ENCODE data around the gene SPDEF.

SPDEF gene

GRCh38 chr6:34556031-34556471 lies at the start of gene SPDEF:
TSS of gene SPDEF (minus strand) at chr6:34556329. CDS start at chr6:34544455, 11,874 bp downstream.
- no peak for DNase-seq

DNA sequence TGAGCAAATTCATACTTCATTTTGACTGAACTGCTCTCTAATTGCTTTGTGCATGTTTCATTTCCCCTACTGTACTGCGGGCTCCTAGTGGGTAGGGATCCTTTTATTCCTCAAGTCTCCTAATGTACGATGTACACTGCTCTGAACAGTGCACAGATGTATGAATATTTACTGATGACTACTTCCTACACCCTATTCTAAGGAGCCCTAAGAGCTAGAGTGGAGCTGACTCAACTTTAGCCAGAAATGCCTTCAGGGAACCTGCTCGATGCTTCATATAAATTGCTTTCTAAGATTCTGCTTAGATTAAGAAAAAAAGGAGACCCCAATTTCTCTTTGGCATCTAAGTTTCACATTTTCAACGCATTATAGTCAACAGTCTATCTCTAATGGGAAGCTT lies 47.6 kb upstream of the SPDEF start:
- DNase-seq = no peak

DNA sequence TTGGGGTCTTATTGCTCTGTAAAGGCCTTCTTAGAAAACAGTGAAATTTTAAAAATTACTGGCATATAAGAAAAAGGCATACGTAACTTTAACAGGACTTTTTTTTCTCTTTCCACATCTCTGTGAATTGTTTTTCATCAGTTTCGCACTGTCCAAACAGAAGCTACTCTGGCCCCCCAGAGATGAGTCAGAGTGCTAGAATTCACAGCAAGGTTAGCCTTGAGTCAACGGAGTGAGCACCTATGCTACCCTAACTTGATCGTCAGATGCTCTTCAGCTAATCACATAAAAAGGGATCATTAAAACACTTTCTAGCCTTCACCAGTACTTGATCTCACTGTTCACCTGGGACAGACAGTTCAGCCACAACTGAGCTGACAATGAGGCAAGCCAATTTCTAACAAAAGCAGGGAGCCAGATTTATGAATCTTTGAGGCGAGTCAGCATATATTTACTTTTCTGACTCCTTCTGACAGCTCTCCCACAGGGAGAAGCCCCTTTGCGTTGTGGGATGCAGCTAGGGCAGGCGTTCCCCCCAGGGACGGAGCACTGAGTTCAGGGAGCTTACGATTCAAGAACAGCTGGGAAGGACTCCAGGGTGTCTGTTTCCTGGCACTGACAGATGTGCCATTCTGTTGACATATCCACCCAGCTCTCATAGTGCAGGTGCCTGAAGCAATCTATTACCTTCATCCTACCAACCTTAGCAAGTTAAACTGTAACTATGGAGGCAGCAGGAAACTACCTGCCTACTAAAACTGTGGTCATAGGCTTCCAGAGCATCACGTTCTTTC lies 46.4 kb upstream of the SPDEF start:
- no peak for DNase-seq

DNA sequence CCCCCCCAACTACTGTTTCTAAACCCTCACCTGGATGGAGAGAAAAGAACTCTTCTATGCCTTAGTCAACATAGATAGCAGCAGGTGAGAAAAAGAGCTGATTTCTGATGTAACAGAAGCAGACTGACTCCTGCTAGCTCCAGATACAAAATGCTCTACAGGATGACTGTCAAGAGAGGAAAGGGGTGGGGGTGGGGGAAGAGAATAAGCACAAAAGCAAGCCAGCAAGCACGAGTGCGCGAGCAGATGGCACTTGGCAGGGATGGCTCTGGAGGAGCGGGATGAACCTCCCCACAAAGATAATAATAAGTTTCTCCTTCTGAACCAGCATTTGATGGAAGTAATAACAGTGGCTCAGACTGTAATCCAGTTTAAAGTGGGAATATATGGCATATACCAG lies 45.6 kb upstream of the SPDEF start:
- DNase-seq = no peak

DNA sequence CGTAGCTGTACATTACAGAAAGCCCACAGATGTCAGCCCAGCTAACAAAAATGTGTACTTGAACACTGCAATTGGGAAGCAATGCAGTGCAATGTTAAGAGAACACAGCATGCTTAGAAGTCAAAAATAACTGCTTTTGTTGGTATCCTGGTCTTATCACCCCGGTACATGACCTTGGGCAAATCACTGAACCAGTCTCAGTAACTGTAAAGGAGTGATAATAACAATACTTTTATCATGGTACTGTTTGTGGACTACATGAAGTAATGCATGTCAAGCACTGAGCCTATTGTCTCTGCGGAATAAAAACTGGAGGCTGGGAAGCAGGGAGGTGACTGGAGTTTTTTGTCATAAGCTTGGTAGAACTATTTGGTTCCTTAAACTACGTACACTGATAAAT lies 44.7 kb upstream of the SPDEF start:
- no peak for DNase-seq

GRCh38 chr6:34600101-34600500 lies 44.0 kb upstream of the SPDEF start:
- DNase-seq = no peak

DNA sequence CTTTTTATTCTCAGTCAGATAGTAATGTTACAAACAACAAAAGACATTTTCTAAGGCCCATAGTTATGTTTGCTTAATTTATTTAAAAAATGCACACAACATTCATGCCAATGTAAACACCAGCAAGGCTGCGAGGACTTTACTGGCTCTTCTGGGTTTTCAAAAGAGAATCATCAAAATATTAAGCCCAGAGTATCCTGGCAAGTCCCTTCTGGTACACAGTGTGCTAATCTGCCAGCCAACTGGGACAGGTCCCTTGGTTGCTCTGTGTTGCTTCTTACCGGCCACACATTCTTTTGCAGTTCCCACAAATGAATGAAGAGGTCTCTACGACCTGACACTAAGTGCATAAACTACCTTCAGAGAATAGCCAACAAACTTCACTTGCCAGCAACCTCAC lies 42.6 kb upstream of the SPDEF start:
- no peak for DNase-seq

GRCh38 chr6:34597605-34598353 lies 41.6 kb upstream of the SPDEF start:
- DNase-seq = no peak

- no peak for DNase-seq
Measured at GRCh38 chr6:34596798-34597197, 40.7 kb upstream of the SPDEF start.

DNA sequence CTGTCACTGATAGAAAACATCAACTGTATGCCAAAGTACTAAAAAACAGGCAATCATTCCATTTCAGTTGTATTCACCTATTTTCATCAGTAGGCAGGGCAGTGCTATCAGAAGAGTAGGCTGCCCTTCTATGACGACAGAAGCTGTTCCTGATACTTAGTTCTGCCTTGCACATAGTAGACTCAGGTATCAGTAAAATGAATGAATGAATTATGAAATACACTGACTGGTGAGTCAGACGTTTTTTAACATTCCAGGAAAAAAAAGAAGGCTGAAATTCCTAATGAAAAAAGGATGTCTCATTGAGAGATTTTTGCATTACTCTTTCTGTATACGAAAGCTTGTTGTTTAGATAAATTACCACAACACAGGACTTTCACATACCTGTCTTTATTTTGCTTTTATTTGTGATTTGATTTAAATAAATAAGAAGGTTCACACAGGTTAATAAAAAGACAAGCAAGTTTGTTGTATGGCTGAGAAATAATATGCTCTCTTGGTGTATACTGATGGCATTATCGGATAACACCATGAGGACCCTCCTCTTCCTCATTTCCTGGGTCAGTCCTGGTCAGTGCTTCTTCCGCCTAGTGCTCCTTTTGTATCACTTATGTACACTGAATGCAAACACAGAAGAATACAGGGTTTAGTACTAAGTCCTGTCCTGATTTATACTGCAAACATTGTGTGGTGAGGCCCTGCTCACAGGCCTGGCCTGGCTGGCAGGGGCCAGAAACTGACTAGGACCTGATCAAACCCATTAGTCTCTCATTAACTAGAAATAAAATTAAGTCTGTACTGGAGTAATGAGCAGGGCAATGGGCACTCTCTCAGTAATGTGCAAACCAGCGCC lies 39.4 kb upstream of the SPDEF start:
- no peak for DNase-seq

GRCh38 chr6:34593701-34594100 lies 37.6 kb upstream of the SPDEF start:
- DNase-seq = no peak

- no peak for DNase-seq
Measured at GRCh38 chr6:34592208-34592952, 36.3 kb upstream of the SPDEF start.

GRCh38 chr6:34589691-34590090 lies 33.6 kb upstream of the SPDEF start:
- DNase-seq = no peak

GRCh38 chr6:34589140-34589539 lies 33.0 kb upstream of the SPDEF start:
- no peak for DNase-seq

- no peak for DNase-seq
Measured at GRCh38 chr6:34587851-34588250, 31.7 kb upstream of the SPDEF start.

DNA sequence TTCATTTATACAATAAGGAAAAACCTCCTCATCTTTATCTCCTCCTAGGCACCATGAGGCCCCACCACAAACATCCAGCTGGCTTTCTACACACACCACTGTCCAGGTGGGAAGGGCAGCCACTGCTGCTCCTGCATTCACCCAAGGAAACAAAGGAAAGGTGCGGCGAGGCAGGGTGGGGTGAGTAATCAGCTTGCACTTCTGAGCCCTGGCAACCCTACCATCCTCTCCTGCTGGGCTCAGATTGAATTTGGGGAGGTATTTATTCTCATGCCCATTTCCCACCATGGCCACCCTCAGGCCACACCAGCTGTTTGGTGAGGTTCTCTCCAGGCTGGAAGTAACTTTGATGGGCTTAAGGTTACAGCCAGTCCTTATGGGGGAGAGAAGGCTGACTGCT lies 31.2 kb upstream of the SPDEF start:
- DNase-seq = no peak

GRCh38 chr6:34586327-34587040 lies 30.4 kb upstream of the SPDEF start:
- no peak for DNase-seq

- no peak for DNase-seq
Measured at GRCh38 chr6:34585512-34586061, 29.5 kb upstream of the SPDEF start.

- DNase-seq = no peak
Measured at GRCh38 chr6:34585108-34585507, 29.0 kb upstream of the SPDEF start.

DNA sequence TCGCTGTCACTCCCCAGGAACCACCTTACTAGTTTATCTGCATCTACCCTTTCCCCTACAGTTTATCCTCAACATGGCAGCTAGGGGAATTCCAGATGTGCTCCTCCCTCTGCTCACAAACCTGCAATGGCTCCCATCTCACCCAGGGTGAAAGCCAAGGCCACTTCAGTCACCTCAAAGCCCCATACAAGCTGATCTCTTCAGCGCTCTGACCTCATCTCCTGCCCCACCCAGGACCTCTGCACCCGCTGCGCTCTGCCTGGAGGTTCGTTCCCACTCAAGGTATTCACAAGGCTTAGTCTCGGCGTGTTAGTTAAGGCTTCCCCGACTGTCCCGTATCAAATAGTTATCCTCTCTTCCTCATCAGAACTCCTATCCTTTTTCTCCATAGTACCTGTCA lies 28.6 kb upstream of the SPDEF start:
- no peak for DNase-seq

DNA sequence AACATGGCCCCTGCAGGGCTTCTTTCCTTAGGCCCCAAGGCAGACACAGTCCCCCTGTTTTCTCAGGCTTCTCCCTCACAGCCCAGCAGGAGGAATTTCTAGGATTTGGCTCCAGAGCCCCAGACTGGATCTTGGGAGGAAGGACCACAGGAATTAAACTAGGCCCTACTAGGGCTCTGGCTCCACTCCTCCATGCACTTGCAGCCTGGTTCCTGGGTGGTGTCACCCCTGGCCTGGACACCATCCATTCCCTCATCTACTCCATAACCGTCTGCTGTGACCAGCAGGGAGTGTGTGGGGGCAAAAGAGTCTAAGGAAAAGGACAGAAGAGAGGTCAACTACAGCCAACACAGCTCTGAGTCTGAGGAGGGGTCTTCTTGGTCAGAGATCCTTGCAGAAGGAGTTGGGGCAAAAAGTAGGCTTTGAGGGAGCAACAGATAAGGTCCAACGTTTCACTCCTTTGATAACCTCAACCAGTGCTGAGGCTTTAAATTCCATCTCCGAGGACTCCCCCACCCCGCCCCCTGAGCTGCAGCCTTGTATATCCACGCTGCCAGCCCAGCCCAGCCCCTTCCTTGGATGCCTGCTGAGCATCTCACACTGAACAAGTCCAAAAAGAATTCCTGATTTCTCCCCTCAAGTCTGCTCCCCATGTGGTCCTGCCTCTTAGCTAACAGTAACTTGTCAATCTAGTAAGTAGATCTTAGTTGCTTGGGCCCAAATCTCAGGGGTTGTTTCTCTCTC lies 27.9 kb upstream of the SPDEF start:
- no peak for DNase-seq

All from AML-193 (cell line).